ENCODE data around the gene ROR1. TPM values are rescaled to one million over a fixed set of nuclear protein-coding genes. Genes with fewer than 3 reads are reported as not detected.
A peak's percentile ranks its signal among the peaks of the same experiment; 100 is the strongest.

The ROR1 gene
- total and polyA plus RNA-seq, 2 donors (not counting 1 experiment from before 2014, with no cell fraction given) = 14.5 to 16.5 TPM

DNA sequence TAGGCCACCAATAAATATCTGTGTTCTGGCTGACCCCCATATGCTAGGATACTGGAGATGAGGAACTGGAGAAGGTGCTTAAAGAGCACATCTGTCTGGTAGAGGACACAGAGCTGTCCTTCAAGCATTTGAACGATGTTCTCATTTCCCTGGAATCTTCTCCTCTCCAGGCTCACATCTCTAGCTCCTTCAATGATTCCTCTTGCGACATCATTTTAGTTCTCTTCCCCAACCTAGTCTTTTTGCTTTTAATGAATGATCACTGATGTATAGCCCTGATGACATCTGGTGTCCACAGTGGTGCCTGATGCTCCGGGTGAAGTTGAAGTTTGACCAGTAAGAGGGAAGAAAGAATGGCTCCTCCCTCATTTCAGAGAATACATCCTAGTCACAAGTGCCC lies 348.8 kb downstream of the ROR1 start:
- Histone ChIP-seq H3K27ac (ENCODE audit: insufficient read depth, low read length) (no peak overlapping the region), H3K4me2 (ENCODE audit: extremely low read depth, insufficient read depth, low read length) (no peak overlapping the region), H3K36me3 (ENCODE audit: control insufficient read depth, insufficient read depth, low read length) (no peaks in the 10 kb centered on the region), H3K79me2 (ENCODE audit: control insufficient read depth, insufficient read depth, low read length) (no peaks in the 10 kb centered on the region), H3K4me3 (replicated peaks in 1 of 4; ENCODE audit: control extremely low read depth in 1 of 4, insufficient read depth in 1 of 4, low read depth in 3 of 4, low read length in 4 of 4) (no peak overlapping the region), H3K9ac (ENCODE audit: insufficient read depth, low read length) (no peak overlapping the region), H3K27me3 (ENCODE audit: control insufficient read depth, insufficient read depth, low read length) (no peaks in the 10 kb centered on the region), H2AFZ (ENCODE audit: low read length) (no peak overlapping the region), H4K20me1 (ENCODE audit: control insufficient read depth, extremely low read depth, insufficient read depth, low read length) (no peaks in the 10 kb centered on the region), H3K4me1 (ENCODE audit: control insufficient read depth, extremely low read depth, insufficient read depth, low read length) (no peaks in the 10 kb centered on the region), H3K9me3 (ENCODE audit: control insufficient read depth, insufficient read depth, low read depth, low read length) (no peaks in the 10 kb centered on the region)
- DNase-seq (ENCODE audit: low read depth in 2 of 2) = no peak
- TF ChIP-seq, protein P1, sequence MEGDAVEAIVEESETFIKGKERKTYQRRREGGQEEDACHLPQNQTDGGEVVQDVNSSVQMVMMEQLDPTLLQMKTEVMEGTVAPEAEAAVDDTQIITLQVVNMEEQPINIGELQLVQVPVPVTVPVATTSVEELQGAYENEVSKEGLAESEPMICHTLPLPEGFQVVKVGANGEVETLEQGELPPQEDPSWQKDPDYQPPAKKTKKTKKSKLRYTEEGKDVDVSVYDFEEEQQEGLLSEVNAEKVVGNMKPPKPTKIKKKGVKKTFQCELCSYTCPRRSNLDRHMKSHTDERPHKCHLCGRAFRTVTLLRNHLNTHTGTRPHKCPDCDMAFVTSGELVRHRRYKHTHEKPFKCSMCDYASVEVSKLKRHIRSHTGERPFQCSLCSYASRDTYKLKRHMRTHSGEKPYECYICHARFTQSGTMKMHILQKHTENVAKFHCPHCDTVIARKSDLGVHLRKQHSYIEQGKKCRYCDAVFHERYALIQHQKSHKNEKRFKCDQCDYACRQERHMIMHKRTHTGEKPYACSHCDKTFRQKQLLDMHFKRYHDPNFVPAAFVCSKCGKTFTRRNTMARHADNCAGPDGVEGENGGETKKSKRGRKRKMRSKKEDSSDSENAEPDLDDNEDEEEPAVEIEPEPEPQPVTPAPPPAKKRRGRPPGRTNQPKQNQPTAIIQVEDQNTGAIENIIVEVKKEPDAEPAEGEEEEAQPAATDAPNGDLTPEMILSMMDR (conservative IDR thresholded peaks at IDR 0.05 in 1 of 2, IDR thresholded peaks at IDR 0.05 in 1 of 2; ENCODE audit: low read depth in 1 of 2, low read length in 2 of 2) = no peak
- no peak for TF ChIP-seq EZH2 (IDR thresholded peaks at IDR 0.05; ENCODE audit: low read length, missing control alignments)

DNA sequence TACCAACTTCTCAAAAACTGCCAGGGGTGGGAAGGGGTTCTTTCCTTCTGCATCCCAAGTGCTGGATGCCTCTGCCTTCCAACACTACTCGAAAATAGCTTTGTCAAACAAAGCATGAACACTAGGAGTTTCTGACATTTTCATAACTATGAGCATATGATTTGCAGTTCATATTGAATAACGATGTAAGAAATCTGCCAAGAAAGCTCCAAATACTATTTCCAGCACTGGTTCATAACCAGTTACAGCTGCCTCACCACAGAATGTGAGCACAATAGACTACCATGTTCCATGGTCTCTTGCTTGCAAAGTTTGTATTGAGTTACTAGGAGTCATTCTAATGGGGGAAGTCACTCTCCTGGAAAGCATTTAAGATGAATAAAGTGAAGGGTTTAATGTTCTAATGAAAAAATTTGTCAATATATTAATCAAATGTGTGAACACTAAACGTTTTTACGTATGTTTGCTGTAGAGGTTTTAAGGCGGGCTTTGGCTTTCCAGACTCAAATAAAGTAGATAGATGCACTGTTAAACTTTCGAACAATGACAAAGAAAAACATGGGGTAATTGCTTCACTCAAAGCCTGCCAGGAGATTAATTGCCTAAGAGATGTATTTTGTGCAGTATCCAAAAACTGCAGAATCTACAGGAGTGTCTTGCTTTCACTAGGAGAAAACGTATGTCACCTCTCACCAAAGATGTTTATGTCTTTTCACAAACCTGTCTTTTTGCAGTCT lies 351.1 kb downstream of the ROR1 start:
- peak in 1 of 2 donors; percentile 42 for DNase-seq (ENCODE audit: low read depth in 2 of 2)
- Histone ChIP-seq H3K9ac (ENCODE audit: insufficient read depth, low read length) (no peak overlapping the region), H3K4me2 (ENCODE audit: extremely low read depth, insufficient read depth, low read length) (no peak overlapping the region), H3K9me3 (ENCODE audit: control insufficient read depth, insufficient read depth, low read depth, low read length) (no peaks in the 10 kb centered on the region), H3K4me1 (ENCODE audit: control insufficient read depth, extremely low read depth, insufficient read depth, low read length) (no peaks in the 10 kb centered on the region), H2AFZ (ENCODE audit: low read length) (no peak overlapping the region), H3K4me3 (replicated peaks in 1 of 4; ENCODE audit: control extremely low read depth in 1 of 4, insufficient read depth in 1 of 4, low read depth in 3 of 4, low read length in 4 of 4) (no peak overlapping the region), H3K36me3 (ENCODE audit: control insufficient read depth, insufficient read depth, low read length) (no peaks in the 10 kb centered on the region), H3K79me2 (ENCODE audit: control insufficient read depth, insufficient read depth, low read length) (no peaks in the 10 kb centered on the region), H3K27ac (ENCODE audit: insufficient read depth, low read length) (no peak overlapping the region), H4K20me1 (ENCODE audit: control insufficient read depth, extremely low read depth, insufficient read depth, low read length) (no peaks in the 10 kb centered on the region), H3K27me3 (ENCODE audit: control insufficient read depth, insufficient read depth, low read length) (no peaks in the 10 kb centered on the region)
- TF ChIP-seq, protein P1 (conservative IDR thresholded peaks at IDR 0.05 in 1 of 2, IDR thresholded peaks at IDR 0.05 in 1 of 2; ENCODE audit: low read depth in 1 of 2, low read length in 2 of 2) = no peak
- TF ChIP-seq EZH2 (IDR thresholded peaks at IDR 0.05; ENCODE audit: low read length, missing control alignments) = no peak

DNA sequence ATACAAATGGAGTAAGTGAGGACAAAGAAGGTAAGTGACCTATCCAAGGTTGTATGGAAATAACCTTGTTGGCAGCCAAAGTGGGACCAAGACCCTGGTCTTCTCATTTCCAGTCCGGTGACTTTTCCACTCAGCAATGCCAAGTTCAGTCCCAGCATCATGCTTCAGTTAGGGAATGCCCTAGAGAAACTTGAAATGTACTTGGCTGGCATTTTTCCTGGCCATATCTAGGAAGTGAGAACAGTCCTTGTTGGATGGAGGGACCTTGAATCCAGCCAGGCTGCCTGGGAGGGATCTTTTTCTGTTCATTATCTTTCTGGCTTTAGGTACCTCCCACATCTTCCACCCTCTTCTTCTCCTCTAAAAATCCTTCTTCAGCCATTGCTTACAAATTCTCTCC lies 352.8 kb downstream of the ROR1 start:
- H2AFZ ChIP-seq (ENCODE audit: low read length) = no peak overlapping the region
- H3K4me2 ChIP-seq (ENCODE audit: extremely low read depth, insufficient read depth, low read length) = no peak overlapping the region
- TF ChIP-seq EZH2 (IDR thresholded peaks at IDR 0.05; ENCODE audit: low read length, missing control alignments) = no peak
- TF ChIP-seq, protein P1 (conservative IDR thresholded peaks at IDR 0.05 in 1 of 2, IDR thresholded peaks at IDR 0.05 in 1 of 2; ENCODE audit: low read depth in 1 of 2, low read length in 2 of 2) = no peak
- H3K27ac ChIP-seq (ENCODE audit: insufficient read depth, low read length) = no peak overlapping the region
- H3K36me3 ChIP-seq (ENCODE audit: control insufficient read depth, insufficient read depth, low read length) = no peaks in the 10 kb centered on the region
- no peaks in the 10 kb centered on the region for H3K4me1 ChIP-seq (ENCODE audit: control insufficient read depth, extremely low read depth, insufficient read depth, low read length)
- no peak for DNase-seq (ENCODE audit: low read depth in 2 of 2)
- H3K27me3 ChIP-seq (ENCODE audit: control insufficient read depth, insufficient read depth, low read length) = no peaks in the 10 kb centered on the region
- no peak overlapping the region for H3K9ac ChIP-seq (ENCODE audit: insufficient read depth, low read length)
- no peaks in the 10 kb centered on the region for H3K9me3 ChIP-seq (ENCODE audit: control insufficient read depth, insufficient read depth, low read depth, low read length)
- H3K79me2 ChIP-seq (ENCODE audit: control insufficient read depth, insufficient read depth, low read length) = no peaks in the 10 kb centered on the region
- no peak overlapping the region for H3K4me3 ChIP-seq (replicated peaks in 1 of 4; ENCODE audit: control extremely low read depth in 1 of 4, insufficient read depth in 1 of 4, low read depth in 3 of 4, low read length in 4 of 4)
- no peaks in the 10 kb centered on the region for H4K20me1 ChIP-seq (ENCODE audit: control insufficient read depth, extremely low read depth, insufficient read depth, low read length)
